Amniotic epithelial cell (primary cell): ENCODE results near the gene MRM2.

Experiments used
- DNase-seq: peaks from one replicate; pipeline ENCODE4 v3.0.0-alpha.2; 2010; ENCODE audit warnings: low read depth

Gene MRM2

DNA sequence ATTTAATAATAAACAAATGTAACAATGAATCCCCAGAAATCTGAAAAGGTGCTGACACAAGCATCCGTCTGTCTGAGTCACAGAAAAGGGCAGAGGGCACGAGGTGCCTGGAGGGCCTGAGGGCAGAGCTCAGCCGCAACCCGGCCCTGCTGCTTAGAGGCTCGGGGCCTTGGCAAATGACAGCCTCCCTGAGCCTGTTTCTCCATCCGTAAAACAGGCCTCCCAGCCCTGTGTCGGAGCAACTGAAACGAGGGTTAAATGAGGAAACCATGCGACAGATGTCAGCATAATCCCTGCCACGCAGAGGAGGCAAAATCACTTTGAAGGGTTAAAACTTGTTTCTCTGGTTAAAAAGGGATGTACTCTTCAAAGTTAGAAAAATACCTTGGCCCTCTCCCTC is 24.9 kb upstream of the MRM2 start:
- DNase-seq, result peak; percentile 43

GRCh38 chr7:2264158-2264557 is 22.2 kb upstream of the MRM2 start:
- no peak for DNase-seq

GRCh38 chr7:2263176-2263575 is 21.2 kb upstream of the MRM2 start:
- DNase-seq, result no peak

DNA sequence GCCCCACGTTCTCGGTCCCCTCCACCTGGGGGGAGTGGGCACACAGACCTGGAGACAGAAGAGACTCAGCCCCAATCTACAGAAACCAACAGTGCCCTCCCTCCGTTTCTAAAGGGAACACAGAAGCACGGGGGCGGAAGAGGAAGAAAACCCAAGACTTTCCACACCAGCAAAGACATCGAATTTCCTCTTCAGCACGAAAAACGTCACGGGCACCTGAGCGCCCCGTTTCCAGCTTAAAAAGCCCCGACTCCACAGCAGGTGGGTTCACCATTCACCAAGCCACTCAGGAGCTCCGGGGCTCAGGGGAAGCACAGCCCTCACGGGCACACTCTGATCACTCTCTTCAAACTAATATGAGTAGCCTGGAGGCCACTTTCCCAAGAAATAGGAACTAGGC is 19.6 kb upstream of the MRM2 start:
- DNase-seq, result no peak

DNA sequence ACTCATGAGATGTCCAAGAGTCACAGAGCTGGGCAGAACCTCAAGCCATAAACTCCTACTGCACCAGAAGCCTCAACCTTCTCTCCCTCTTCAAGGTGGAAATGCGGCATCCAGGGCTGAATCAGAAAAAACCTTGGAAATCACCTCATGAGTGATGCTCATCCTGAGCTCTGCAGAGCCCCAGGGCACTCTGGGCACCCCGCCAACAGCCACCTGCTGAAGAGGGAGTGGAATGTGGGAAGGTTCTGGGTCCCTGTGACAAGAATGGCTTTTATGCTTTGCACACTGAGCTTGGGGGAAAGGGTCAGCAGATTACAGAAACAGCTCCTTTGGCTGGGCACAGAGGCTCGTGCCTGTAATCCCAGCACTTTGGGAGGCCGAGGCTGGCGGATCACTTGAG is 18.8 kb upstream of the MRM2 start:
- DNase-seq, result no peak

DNA sequence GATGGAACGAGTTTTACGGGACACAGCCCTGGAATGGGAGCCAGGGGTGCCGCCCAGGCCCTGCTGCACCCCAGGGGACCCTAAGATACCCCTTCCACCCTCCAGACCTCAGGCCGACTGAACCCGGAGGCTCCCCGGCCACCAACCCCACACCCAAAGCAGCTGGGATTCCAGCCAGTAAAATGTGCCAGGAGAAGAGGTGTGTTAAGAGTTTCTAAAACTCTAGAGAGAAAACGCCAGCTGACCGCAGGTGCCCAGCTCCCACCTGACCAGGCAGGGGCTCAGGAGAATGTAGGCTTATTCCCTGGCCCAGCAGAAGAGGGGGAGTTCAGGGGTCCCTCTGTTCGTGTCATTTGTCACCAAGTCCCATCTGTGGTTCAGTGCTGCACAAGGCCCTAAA is 17.5 kb upstream of the MRM2 start:
- DNase-seq, result no peak

DNA sequence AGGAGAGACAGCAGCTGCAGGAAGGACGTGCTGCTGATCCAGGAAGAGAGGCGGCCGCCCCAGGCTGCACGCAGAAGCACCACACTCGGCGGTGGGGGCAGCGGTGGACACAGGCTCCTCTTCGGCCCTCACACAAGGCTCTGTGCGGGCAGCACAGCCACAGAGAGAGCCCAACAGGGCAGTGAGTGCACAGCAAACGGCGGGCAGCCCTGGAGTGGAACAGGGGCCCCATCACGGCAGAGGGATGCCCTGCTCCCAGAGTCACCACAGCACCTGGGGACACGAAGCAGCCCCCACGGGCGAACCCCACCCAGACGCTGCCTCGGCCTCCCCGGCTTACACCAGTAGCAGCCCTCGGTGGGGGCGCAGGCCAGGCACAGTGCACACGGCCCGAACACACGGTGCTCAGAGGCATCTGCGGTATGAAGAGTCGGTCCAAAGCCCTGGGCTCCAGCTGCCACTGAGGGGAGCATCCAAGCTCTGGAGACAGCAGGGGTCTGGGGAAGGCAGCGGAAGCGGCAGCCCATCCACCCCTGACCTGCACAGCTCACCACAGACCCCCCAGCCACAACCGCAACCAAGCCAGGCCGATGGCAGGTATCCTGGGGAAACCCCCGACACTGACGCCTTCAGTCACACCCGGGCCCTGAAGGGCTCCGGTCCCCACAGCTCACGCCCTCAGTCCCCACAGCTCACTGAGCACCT is 16.8 kb upstream of the MRM2 start:
- no peak for DNase-seq

- no peak for DNase-seq
These were observed 15.6 kb upstream of the MRM2 start for GRCh38 chr7:2257651-2258050.

DNA sequence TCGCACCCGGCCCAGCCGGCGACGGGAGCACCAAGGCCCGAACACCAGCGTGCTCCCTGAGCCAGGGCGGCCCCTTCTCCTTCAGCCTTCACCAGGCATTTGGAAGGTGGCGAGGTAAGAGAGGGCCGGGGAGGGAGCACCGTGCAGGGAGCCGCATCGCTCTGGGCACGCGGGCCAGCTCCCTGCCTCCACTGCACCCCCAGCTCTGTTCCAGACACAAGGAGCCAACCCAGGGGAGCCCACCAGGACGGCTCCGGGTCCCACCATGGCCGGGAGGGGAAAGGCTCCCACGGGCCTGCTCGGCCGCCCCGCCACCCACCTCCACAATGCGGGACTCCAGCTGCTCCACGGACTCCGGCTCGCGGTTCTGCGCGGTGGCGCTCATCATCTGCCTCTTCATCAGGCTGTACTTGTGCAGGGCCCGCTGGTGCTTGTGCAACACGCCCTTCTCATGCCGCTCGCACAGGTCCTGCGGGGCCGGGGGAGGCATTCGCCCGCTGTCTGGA is 15.1 kb upstream of the MRM2 start:
- no peak for DNase-seq

DNA sequence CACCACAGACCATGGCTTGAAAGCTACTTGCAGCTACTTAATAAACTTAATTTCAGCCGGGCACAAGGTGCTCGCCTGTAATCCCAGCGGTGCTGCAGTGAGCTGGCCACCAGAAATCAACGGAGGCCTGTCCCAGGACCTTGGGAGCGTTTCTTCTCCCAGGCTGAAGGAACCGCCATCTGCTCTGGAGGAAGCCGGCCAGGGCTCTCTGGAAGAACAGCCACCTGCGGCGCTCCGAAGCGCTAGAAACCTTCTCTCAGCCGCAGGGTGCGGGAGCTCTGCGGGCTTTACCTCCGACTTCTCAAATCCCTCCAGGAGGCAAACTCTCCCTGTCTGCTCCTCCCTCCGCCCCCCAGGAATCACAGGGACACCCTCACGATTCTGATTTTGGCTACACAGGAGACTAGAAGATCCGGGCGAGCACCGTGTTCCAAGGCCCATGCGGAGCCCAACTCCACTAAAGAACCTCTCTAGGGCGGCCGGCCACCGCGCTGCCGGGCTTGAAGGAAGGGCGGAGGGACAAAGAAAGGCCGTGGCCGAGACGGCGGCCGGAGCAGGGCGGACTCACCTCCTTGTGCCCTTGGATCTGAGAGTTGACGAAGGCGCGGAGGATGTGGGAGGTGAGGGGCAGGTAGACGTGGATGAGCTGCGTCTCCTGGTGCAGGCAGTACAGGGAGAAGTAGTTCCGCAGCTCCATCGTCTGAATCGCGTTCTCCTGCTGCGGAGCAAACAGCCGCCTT is 14.5 kb upstream of the MRM2 start:
- DNase-seq, result no peak

GRCh38 chr7:2255145-2256139 is 13.4 kb upstream of the MRM2 start:
- DNase-seq, result no peak

- no peak for DNase-seq
These were observed 12.6 kb upstream of the MRM2 start for GRCh38 chr7:2254429-2255144.

GRCh38 chr7:2253525-2254244 is 11.7 kb upstream of the MRM2 start:
- DNase-seq, result no peak

DNA sequence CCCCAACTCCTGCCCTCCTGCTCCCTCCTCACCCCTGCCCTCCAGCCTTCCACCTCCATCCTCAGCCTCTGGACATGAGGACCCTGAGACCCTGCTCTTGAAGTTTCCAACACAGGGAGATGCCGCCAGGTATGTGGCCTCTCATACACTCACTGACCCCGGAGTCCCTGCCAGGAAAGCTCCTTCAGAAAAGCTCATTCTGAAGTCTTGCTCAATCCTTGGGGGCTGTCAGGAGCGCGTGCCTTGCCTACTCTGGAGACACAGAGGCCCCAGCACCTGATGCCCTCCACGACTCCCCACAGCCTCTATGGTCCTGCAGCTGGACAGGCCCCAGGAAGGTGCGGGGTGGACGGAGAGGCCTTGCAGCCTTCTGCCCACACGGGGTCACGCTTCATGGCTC is 11.0 kb upstream of the MRM2 start:
- DNase-seq, result peak; percentile 79

GRCh38 chr7:2251841-2252771 is 10.1 kb upstream of the MRM2 start:
- no peak for DNase-seq

GRCh38 chr7:2251381-2251780 is 9.4 kb upstream of the MRM2 start:
- no peak for DNase-seq

DNA sequence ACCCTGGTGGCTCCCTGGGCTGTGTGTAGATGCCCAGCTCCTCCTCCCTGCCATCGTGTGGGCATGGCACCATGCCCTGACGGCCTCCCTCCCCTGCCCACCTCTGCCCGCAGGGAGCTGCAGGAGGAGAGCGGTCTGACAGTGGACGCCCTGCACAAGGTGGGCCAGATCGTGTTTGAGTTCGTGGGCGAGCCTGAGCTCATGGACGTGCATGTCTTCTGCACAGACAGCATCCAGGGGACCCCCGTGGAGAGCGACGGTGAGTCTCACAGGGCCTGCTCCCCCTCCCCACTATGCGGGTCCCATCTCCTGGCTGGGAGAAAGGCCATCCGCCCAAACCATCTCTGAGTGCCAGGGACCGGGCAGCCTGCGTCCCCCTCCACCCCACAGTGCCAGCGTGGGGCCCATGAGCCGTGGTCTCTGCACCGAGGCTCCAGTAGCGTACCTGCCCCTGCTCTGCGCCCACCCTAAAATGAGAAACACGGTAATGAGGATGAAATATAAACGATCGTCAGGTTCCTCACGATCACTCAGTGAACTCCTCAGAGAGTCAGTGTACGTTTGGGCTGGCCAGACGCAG is 7.8 kb upstream of the MRM2 start:
- no peak for DNase-seq

- peak; percentile 95 for DNase-seq
These were observed 7.1 kb upstream of the MRM2 start for GRCh38 chr7:2248984-2249694.
